Epidermal melanocyte (primary cell): Measurements from ENCODE around the gene TBC1D9.
A peak's percentile ranks its signal among the peaks of the same experiment; 100 is the strongest.

Experiments used
- DNase-seq: peaks from one replicate; pipeline ENCODE4 v3.0.0; 2011; ENCODE audit warnings: low spot score; ENCODE audit not compliant: insufficient read length

TBC1D9 gene

DNA sequence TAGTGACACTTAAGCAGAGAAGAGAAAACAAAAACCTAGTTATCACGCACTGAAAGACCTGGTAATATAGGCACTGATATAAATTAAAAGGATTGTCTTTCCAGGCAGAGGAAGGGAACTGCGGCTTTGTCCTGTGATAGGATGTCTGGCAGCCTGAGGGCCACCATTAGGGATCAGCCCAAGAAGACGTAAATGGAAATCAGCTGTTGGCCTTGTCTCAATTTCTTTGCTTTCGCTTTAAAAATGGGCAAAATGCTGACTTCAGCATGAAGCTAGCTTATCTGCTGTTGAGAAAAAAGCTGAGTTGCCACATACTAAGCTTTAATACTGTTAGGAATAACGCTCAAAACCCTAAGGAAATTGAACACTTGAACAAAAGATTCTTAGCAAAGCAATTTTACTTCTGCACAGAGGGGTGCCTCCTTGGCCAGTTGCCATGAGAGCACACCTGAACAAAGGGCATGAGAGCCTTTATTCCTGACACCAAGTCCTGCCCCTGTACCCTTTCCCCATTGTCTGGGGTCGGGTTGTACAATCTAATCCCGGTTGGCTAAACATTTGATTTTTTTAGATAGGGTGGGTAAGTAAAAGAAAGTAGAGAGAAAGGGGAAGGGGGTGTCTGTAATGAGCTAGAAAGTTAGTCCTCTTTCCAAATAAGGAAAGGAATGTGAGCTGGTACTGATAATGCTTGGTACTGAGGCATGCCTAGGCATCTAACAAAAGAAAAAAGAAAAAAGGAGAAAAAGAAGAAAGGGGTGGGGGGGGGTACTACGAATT is 102.3 kb downstream of the TBC1D9 start:
- DNase-seq: peak; percentile 43

DNA sequence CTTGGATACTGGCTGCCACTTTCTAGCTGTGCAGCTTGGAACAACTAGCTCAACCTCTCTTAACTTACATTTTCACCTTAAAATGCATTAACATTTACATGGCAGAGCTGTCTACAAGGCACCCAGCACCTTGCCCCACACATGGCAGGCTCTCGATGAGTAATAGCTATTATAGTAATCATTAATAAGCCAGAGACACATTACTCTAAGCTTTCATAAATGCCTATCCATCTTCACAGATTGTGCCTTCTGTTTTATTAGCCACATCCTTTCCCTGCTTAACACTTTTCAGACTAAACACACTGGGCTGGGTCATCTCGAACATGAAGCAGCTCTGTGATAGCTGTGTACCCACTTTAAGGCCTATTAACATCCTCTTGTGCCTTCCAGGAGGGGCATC is 103.6 kb downstream of the TBC1D9 start:
- no peak for DNase-seq

DNA sequence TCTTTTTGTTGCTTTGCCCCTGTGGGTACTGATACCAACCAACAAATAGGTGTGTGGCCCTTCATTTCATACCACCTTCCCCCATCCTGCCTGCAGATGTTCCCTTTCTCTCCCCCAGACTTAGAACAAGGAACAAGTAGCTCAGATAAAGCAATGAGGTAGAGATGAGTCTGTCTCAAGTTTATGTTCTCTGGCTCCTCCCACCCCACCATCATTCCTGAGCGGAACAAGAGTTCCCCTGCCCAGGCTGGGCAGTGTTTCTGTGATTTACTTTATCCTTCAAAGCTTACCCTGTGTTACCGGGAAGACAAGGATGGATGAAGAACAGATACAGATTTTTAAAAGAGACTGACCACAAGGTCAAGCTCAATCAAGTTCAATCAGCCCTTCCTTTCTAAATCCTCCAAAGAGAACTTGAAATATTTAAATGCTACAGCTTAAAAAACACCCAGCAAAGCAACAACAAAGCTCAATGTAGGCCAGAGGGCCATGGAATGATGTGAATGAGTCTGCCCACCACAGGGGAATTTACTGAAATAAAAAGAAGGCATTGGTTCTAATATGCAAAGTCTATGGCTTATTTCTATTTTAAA is 107.4 kb downstream of the TBC1D9 start:
- DNase-seq: no peak

DNA sequence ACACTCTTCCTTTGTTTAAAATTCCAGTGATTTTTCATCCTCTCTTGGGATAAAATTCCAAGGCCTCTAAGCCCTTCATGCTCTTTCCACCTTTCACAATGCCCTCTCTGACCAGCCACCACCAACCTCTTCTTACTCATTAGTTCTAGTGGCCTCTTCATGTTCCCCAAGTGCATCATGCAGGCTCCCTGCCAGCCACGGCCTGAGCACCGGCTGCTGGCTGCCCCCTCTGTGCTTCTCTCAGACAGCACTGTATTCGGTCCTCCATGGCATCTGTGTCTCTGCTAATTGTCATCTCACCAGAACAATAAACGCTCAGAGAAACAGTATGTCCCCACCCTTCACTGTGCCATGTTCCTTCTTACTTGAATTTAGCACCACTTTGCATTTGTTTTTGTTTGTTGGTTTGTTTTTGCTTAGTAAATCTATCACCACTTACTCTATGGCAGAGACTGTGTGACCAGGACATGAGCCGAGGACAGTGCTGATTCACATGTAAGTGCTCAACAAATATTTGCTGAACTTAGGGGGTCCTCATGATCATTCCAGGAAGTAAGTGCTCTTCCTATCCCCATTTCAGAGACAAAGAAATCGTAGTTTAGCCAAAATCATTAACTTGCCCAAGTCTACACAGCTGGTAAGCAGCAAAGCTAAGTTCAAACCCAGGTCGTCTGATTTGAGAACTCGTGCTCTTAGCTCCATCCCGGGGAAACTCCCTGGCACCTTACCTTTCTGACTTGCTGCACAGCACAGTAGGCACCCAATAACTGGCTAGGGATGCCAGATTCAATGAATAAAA is 110.4 kb downstream of the TBC1D9 start:
- DNase-seq: no peak

DNA sequence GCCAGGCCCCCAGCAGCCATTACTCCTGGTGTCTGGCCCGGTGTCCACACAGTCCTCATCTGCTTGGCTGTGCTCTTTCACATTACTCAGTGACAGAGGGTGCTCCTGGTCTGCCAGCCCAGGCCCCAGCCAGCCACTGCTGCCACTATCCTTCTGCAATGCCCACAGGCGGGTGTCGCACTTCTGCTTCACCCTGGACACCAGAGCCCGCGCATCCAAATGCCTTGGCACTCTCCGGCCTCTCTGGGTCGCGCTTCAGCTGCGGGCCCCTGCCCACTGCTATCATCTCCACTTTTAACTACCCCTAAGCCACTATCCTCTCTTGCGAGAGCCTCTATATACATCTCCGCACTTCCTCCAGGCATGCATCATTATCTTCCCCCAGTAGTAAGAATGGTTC is 111.0 kb downstream of the TBC1D9 start:
- no peak for DNase-seq

DNA sequence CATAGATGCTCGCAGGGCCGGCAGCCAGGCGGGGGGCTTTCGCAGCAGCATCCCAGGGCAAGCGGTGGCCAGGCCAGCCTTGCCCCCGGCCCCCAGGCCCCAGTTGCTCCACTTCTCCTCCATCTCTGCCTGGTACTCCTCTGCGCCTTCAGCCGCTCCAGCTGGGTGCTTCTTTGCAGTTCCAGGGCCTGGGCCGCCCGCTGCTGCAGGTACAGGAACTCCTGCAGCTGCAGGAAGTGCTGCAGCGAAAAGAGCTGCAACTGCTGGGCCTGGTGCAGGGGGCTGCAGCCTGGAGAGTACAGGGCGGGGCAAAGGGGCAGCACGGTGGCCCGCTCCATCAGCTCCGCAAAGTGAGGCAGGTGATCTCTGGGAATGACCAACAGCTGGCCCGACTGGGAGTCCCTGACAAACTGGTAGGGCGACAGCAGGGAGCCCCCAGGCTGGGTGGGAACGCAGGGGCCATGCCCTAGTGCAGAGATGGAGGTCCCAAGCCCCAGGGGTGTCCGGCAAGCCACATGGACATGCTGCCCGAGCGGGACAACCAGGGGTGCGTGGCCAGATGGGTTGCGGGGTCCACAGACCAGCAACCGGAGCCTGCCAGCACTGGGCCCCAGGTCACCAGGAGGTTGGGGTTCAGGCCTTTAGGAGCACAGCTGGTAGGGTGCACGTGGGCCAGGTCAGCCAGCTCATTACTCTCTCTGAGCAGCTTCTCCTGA is 111.6 kb downstream of the TBC1D9 start:
- no peak for DNase-seq

DNA sequence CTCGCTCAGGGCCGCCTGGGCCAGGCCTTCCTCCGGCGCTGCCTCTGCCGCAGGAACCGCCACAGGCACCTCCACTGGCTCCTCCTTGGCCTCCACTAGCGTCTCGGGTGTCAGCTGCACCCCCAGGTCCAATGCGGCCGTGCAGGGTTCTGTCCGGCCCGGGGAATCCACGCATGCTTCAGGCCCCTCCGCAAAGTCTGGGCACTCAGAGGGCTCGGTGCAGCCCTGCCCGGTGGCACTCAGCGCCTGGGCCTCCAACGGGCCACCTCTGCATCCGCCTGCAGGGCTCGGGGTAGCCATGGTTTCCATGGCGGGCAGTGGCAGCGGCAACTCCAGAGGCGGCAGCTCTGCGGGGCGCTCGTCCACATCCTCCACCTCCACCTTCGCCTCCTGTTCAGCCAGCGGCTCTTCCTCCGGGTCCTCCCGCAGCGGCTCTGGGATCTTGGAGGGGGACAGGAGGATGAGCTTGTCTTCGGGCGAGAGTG is 112.6 kb downstream of the TBC1D9 start:
- no peak for DNase-seq

DNA sequence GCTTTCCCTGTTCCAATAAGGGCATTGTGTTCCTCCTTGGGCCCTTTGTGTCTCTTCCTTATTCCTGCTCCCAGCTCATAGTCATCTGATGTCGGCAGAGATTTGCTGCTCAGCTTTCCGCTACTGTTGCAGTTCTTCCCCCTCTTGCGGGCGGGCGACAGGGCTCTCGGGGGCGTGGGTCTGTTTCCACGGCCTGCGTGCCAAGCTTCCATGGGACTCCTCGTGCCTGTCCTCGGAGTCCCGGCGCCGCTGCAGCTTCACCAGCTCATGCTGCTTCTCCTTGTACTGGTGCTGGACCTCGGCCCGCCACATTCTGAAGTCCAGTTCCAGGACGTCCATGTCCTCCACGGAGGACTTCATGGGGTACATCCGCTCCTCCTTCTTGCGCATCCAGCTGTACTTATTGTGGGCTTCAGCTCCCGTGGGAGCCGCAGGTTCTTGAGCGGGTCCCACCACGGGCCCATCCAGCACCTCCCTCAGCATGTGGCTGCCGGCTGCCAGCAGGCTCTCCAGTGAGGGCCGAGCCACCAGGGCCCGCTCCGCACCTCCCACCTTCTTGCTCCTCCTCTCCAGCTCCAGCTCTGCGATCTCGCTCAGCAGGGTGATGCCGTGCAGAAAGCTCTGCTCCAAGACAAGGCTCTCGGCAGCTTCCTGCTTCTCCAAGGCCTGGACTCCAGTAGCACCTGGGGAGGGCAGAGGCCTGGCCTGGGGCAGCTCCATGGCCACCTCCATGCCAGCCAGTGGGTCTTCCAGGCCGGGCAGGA is 113.3 kb downstream of the TBC1D9 start:
- DNase-seq: no peak

DNA sequence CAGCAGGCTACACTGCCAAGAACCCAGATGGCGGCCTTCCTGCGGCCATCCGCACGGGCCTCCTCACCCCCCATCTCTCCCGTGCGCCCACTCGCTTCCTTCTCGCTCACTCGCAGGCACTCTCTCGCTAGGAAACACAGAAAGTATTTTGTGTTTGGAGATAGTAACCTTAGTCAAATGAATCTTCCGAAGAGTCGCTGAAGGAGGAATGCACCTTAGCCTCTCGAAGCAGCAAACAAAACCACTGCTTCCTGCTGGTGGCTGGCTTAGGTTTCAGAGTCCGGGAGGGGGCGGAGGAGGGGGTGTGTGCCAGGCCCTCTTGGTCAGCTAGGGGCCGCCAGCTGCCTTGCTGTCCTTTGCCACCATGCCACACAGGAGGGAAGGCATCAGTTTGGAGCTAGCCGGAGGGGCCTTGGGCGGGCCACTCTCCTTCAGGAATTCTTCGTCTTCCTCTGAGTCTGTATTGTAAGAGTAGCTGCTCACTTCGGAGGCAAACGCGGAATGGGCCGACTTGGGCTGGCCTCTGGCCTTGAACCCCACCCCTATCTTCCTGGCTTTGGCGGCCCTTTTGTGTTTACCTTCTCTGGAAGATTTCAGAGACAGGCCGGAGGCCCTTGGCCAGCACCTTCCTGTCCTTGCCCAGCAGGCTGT is 114.3 kb downstream of the TBC1D9 start:
- DNase-seq: no peak

DNA sequence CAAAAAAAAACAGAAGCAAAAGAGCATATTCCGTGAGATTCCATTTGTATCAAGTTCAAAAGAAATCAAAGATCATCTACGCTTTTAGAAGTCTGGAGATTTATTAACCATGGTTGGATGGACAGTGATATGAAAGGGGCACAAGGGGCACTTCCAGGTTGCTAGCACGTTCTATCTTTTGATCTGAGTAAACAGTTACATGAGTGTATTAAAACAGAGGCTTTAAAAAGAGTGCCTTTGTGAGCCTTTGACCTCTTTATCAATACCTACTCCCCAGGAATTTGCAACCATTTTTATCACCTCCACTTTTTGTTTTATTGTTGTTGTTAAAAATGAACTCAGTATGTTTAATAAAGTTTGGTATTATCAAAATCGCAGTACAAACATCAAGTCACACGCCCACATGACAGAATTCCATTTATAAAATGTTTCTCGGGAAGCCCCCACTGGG is 115.1 kb downstream of the TBC1D9 start:
- DNase-seq: no peak

DNA sequence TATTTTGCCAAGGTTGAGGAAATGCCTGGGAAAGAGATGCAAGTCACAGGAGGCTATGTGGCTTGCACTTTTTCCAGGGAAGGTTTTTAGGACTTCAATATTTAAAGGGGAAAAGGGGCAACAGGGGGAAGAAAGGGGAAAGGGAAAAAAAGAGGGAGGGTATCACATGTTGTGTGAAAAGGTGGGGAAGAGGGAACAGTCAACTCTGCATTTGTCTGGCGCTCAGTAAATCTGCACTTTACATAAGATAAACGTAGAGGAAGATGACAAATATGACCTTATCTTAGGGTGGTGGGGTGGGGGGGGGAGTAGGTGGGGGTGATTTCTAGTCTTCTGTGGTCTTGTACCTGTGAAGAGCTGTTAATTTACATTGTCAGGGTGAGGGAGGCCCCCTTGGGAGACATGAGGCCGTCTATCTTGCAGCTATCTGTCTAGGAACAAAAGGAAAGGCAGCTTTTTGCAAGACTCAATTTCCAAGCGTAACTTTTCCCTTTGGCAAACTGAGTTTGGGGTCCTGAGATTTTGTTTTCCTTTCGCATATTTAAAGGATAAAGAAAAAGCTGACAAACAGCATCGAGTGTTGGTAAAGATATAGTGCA is 115.9 kb downstream of the TBC1D9 start:
- DNase-seq: no peak

DNA sequence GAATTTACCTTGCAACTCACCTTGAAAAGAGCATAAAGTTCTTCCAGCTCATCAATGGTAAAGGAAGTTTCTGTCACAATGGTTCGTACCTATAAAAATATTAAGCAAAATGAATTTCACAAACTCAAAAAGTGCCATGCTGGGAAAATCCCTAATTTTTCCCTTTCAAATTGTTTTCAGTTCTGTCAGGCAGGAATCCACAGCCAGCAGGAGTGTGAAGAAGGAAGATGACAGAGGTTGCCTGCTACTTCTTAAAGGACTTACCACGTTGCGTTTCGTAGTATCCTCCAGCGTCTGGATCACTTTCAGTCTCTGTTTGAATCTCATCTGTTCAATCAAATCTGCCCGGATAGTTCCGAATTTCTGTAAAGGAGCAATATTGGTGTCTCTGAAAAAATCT is 117.1 kb downstream of the TBC1D9 start:
- DNase-seq: no peak

DNA sequence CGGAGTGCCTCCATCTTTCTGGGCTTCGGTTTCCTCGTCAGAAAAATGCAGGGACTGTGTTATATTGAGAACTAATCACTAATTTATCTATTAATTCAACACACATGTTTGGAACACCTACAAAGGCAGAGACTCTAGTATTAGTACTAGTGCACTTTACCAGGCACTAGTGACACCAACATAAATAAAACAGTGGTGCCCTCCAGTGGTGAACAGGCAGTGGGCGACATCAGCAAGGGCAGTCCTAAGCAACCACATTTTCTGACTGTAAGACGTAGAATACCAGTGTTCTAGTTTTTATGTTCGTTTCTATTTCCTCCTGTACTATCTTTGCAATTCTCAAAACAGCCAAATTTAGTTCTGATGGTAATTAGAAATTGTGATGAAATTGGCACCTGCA is 118.3 kb downstream of the TBC1D9 start:
- DNase-seq: no peak

DNA sequence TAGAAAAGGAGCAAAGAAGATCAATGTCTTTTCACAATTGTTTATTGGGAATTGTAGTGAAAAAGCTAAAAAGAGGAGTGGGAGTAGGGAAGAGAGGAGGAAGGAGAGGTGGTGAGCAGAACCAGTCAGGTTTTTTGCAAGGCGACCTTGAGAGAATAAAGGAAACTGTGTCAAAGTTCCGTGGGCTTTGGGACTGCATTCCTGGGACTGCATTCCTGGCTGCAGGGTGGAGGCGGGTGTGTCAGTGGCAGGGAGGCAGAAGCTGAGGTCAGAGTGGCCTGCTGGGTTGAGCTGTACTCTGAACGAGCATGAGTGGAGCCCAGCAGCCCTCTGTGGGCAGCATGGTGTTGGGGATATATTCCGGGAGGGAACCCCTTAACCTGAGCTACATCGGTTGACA is 120.6 kb downstream of the TBC1D9 start:
- DNase-seq: no peak

DNA sequence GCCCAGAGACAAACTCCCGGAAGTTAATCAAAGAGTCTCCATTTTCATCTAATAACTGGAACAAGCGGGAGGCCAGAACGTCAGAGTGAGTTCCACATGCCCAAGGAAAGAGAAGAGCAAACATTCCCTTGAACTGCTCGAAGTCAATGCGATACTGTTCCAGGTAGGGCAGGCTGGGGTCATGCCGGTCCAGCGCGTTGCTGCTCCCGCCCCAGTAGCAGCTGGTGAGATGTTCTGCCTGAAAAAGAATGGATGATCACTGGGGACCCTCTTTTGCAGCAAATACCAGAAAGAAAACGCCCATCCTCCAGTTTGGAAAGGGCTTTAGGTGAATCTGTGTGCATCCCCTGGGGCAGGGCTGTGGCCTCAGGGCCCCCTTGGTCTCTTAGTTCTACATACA is 122.2 kb downstream of the TBC1D9 start:
- no peak for DNase-seq

DNA sequence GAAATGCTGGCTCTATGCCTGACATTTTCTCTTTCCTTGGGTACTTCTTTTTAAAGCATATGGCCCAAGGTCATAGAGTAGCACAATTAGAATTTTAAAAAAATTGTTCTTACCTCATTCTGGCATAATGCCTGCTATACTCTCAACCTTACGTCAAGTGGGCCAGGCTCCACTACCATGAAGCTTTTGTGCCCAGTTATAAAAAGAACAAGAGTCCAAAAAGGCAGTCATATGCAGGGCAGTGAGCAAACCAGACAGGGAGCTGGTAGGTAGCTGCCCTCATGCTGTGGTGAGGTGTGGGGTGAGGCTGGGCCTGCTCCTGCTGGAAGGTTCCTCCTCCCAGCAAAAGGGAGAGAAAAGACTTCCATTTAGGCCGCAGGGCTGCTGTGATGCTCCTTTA is 123.1 kb downstream of the TBC1D9 start:
- DNase-seq: no peak

DNA sequence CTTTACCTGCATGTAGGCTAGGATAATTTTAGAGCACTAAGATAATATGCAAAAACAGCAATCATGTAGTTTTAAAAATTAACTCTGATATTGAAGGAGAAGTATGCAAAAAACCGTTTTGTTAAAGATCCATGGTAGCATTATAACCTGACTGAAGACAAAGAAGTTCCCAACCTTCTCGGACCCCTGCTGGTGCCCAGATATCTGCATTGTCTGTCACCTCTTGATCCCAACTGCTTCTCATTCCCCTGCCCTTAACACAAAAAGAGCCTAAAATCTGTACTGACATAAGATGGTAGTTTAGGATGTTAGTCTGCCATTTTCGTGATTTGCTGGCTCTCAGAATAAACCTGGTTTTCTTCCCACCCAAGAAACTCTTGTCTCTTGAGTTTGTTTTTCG is 125.9 kb downstream of the TBC1D9 start:
- DNase-seq: no peak

DNA sequence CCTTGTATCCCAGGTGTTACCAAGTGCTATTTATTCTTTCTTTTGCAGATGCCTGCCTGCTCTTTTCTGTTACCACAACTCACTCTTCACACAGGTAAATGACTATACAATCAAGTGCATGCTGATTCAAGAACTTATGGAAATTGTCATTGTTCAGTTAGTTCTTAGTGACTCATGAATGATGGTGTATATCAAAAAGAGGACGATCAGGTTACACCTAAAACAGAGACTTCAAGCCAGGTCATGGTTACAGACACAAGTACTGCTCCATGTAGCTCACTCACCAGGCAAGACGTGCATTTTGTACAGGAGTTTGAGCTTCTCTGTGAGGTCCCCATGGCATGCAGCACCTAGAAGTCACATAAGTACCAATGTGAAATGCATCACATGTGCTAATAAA is 128.2 kb downstream of the TBC1D9 start:
- DNase-seq: no peak

DNA sequence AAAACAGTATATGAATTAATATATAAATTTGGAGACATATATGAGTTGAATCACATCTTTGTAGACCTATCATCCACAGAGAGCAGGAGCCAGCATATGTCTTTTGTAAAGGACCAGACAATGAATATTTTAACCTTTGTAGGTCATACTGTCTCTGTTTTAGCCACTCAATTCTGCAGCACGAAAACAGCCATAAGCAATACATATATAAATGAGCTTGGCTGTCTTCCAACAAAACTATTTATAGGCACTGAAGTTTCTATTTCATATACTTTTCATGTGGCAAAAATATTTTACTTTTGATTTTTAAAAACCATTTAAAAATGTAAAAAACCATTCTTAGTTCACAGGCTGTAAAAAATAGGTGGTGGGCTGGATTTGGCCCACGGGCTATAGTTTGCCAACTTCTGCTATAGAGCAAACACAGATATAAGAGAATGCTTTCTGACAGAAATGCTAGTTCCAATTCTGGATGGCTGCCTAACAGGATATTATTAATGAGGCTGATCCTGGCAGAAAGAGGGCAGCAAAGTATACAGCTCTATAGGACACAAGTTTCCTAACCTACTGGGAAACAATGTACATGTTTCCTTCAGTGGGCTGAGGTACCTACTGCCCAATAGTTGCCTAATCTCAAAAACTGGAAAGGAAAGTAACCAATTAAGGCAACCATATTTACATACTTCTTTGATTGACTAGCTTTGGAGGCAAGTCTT is 129.4 kb downstream of the TBC1D9 start:
- no peak for DNase-seq
